GM18526 (cell line): Measurements from ENCODE around the gene PI4K2B.

Experiments
- POLR2A ChIP-seq: IDR thresholded peaks from 3 replicates; pipeline ENCODE4 v1.6.1; 2011; ENCODE audit not compliant: insufficient read length; ENCODE audit errors: extremely low read depth

Gene PI4K2B

GRCh38 chr4:25233737-25234389, at the start of gene PI4K2B:
TSS of gene PI4K2B (plus strand) at chr4:25234033. CDS start at chr4:25234164, 131 bp downstream.
- peak; percentile 96 for TF ChIP-seq POLR2A

GRCh38 chr4:25184056-25184455, 49.8 kb upstream of the PI4K2B start:
- TF ChIP-seq POLR2A: no peak

GRCh38 chr4:25190407-25190806, 43.4 kb upstream of the PI4K2B start:
- TF ChIP-seq POLR2A: no peak

- TF ChIP-seq POLR2A: no peak
Observed at GRCh38 chr4:25198713-25199112, 35.1 kb upstream of the PI4K2B start.

- TF ChIP-seq POLR2A: no peak
Observed at GRCh38 chr4:25207997-25208396, 25.8 kb upstream of the PI4K2B start.

- no peak for TF ChIP-seq POLR2A
Observed at GRCh38 chr4:25209702-25210101, 24.1 kb upstream of the PI4K2B start.

- TF ChIP-seq POLR2A: no peak
Observed at GRCh38 chr4:25211721-25212120, 22.1 kb upstream of the PI4K2B start.

- TF ChIP-seq POLR2A: no peak
Observed at GRCh38 chr4:25212822-25213221, 21.0 kb upstream of the PI4K2B start.

- TF ChIP-seq POLR2A: no peak
Observed at GRCh38 chr4:25213347-25213979, 20.4 kb upstream of the PI4K2B start.

- TF ChIP-seq POLR2A: no peak
Observed at GRCh38 chr4:25215511-25215910, 18.3 kb upstream of the PI4K2B start.

- TF ChIP-seq POLR2A: no peak
Observed at GRCh38 chr4:25221377-25221776, 12.5 kb upstream of the PI4K2B start.

GRCh38 chr4:25223802-25224375, 9.9 kb upstream of the PI4K2B start:
- TF ChIP-seq POLR2A: no peak

- no peak for TF ChIP-seq POLR2A
Observed at GRCh38 chr4:25229804-25230203, 4.0 kb upstream of the PI4K2B start.

- TF ChIP-seq POLR2A: no peak
Observed at GRCh38 chr4:25233194-25233593, 639 bp upstream of the PI4K2B start.

- peak; percentile 38 for TF ChIP-seq POLR2A
Observed at GRCh38 chr4:25234390-25235370, 847 bp downstream of the PI4K2B start.
